ENCODE measurements around the gene PEX16. TPM values are rescaled to one million over a fixed set of nuclear protein-coding genes. Genes with fewer than 3 reads are reported as not detected.
A peak's percentile ranks its signal among the peaks of the same experiment; 100 is the strongest.

The PEX16 gene
- polyA plus RNA-seq, 4 donors: 10.8 to 19.0 (median 15.2) TPM

DNA sequence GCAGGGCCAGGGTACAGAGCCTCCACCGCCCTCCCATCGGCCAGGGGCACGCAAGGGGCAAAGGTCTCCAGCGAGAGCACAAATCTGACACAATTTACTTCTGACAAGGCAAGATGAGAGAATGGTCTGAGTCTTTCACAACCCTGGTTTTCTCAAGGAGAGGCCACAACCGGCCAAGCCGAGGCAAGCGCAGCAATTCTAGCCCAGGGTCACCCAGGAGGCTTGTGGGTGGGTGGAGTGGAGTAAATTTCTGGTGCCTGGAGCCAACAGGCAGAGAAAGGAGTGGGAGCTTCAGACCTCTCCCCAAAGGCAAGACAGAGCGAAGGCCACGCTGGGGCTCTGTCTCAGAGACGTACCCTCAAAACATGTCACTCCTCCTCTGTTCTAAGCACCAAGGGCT is 14.1 kb upstream of the PEX16 start:
- no peak for DNase-seq (ENCODE audit: low read depth in 4 of 4, low spot score in 3 of 4)

DNA sequence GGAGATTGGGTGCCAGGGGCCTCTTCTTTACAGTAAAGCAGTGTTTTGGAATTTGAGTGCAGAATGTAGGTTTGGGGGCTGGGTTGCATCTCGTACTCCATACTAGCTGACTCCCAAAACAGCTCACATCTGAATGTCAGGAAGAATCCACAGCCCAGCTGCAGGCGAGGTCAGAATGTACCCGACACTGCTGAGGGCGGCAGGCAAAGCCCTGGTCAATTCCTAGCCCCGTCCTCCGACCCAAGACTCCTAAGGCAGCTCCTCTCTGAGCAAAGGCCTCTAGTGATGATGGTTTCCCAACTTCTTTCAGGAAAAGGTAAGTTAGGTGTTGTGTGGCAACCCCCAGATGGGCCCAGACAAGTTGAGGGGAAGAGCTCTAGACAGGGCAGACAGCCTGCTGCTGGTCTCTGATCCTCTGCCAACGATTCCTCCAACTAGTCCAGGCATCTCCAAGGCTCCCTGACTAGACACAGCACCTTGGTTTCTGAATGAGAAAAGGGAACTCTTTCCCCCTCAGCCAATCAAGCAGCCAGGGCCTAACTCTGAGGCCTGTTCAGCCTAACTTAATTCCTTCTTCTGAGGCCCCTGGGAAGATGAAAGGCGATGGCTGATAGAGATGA is 13.4 kb upstream of the PEX16 start:
- no peak for DNase-seq (ENCODE audit: low read depth in 4 of 4, low spot score in 3 of 4)

DNA sequence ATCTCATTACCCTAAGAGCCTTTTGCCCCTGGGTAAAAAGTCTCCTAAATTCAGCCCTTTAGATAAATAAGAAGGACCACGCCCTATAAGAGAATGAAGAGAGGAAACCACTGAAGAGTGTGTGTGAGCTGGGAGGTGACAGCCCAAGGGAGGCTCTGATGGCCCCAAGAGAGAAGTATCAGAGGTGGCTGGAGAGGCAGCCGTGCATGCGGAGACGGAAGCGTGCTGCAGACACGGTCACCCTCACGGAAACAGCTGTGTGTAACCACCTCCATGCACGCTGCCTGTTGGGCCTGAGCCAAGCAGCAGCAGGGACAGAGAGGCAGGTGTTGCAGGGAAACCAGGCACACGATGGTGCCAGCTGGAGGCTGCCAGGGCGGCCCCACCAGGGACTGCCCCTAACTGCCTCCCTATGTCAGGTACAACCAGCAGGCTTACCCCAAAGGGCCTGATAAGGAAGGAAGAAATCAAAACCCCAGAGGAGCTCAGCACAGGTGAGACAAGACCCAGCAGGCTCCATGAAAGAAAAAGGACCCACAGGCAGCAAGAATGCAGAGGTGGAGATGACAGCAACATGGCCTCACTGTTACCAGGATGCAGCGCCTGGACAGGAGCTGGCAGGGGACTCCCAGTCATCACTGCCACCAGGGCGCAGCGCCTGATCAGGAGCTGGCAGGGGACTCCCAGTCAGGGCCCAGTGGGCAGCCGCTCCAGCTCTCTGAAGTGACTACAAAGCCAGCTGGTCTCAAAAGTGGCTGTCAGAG is 12.5 kb upstream of the PEX16 start:
- no peak for DNase-seq (ENCODE audit: low read depth in 4 of 4, low spot score in 3 of 4)

DNA sequence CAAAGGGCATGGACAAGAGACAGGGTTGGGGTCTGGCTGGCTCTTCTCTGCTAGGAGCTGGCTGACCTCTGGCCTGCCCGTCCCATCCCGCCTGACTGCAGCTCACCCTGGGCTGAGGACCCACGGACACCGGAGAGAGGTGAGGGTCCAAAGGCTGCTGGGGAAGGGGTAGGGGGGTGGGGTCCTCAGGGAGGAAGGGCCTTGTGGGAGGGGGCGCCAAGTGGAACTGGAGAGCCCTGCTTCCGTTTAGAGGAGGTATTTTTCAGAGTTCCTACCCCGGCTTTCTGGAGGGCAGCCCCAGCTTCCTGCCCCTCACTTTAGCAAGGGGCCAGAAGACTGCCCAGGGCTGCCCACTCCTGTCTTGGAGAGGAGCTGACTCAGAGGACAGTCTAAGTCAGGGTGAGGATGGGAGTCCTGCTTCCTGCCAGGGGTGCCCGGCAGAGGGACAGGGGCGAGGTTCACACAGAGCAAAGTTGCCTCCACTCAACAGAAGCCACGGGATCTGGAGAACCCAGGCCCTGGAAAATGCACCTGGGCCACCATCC is 11.9 kb upstream of the PEX16 start:
- DNase-seq (ENCODE audit: low read depth in 4 of 4, low spot score in 3 of 4): no peak

DNA sequence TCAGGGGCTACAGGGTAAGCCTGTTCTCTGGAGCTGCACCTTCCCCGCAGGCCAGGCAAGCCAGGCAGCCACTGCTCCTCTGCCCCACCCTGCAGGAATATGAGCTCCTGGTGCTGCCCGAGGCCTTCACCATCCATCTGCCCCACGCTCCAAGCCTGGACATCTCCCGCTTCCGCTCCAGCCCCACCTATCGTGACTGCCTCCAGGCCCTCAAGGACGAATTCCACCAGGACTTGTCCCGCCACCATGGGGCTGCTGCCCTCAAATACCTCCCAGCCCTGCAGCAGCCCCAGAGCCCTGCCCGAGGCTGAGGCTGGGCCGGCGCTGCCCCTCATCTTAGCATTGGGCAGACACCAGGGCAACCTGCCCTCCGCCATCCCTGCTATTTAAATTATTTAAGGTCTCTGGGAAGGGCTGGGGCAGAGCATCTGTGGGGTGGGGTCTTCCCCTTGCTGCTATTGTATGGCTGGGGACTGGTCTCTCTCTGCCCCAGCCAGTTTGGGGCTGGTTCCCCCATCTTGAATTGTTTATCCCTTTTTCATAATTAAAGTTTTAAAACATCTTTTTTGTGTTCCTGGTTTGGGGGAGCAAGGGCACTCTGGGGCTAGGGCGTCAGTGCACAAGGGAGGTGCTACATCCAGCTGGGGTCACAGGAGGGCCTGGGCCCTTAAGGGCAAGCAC is 11.0 kb upstream of the PEX16 start:
- DNase-seq (ENCODE audit: low read depth in 4 of 4, low spot score in 3 of 4): no peak

DNA sequence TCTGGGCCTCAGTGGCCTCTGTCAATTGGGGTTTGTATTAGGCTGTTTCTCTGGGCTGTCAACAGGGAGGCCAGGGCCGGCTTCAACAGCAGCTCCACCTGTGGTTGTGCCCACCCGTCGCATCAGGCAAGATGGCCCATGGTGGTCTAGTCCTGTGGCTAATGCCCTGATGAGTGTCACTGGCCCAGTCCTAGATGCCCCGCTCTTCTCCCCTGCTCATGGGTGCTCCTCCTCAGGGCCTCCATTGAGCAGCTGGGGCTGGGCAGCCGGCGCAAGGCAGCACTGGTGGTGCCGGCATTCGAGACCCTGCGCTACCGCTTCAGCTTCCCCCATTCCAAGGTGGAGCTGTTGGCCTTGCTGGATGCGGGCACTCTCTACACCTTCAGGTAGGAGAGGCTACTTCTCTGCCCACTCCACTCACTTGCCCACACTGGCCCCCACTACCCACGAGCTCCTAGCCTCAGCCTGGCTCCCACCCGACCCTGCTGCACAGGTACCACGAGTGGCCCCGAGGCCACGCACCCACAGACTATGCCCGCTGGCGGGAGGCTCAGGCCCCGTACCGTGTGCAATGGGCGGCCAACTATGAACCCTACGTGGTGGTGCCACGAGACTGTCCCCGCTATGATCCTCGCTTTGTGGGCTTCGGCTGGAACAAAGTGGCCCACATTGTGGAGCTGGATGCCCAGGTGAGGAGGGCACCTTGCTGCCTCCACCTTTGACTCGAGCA is 10.2 kb upstream of the PEX16 start:
- DNase-seq (ENCODE audit: low read depth in 4 of 4, low spot score in 3 of 4): no peak

DNA sequence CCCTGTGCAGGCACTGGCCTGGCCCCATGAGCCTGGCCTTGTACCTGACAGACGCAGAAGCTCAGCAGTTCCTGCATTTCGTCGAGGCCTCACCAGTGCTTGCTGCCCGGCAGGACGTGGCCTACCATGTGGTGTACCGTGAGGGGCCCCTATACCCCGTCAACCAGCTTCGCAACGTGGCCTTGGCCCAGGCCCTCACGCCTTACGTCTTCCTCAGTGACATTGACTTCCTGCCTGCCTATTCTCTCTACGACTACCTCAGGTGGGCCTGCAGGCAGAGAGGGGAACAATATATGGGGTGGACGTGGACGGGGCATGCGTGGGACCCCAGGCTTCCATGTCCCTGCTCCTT is 9.6 kb upstream of the PEX16 start:
- no peak for DNase-seq (ENCODE audit: low read depth in 4 of 4, low spot score in 3 of 4)

DNA sequence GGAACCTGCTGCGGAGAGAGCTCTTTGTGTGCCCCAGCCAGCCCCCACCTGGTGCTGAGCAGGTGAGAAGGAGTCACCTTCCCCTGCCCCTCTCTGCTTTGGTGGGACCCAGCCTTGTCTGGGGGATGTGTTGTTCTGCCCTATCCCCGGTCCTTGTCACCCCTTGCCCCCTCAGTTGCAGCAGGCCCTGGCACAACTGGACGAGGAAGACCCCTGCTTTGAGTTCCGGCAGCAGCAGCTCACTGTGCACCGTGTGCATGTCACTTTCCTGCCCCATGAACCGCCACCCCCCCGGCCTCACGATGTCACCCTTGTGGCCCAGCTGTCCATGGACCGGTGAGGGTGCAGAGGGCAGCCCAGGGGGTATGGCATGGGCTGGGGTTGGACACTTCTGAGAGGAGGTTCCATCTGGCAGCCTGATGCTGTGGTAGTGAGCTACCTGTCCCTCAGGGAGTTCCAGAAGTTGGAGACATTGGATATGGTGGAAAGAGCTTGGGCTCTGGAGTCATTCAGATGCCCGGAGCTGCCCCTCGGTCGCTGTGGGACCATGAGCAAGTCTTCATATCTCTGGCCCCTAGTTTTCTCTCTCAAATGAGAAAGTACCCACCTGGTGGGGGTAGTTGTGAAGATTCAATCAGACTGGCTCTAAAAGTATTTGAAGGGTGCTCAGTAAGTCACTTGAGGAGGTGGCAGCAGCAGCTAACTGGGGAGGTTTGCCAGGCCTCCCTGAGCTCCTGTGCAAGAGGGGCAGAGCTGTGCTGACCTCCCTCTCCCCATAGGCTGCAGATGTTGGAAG is 9.1 kb upstream of the PEX16 start:
- DNase-seq (ENCODE audit: low read depth in 4 of 4, low spot score in 3 of 4): no peak

DNA sequence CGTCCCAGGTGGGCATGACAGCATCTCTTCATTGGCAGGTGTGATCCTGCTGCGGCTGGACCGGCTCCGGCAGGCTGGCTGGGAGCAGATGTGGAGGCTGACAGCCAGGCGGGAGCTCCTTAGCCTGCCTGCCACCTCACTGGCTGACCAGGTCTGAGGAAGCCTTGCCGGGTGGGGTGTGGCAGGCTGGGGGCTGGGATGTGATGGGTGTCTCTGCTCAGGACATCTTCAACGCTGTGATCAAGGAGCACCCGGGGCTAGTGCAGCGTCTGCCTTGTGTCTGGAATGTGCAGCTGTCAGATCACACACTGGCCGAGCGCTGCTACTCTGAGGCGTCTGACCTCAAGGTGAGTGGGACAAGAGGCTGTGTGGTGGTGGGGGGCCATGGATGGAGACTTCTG is 8.3 kb upstream of the PEX16 start:
- no peak for DNase-seq (ENCODE audit: low read depth in 4 of 4, low spot score in 3 of 4)

DNA sequence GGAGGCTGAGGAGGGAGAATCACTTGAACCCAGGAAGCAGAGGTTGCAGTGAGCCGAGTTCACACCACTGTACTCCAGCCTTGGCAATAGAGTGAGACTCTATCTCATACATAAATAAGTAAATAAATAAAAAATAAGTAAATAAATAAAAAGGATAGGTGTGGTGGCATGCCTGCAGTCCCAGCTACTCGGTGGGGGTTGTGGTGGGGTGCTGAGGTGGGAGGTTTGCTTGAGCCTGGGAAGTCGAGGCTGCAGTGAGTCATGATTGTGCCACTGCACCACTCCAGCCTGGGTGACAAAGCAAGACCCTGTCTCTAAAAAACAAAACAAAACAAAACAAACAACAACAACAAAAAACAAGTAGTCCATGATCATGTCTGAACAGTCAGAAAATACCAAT is 7.9 kb upstream of the PEX16 start:
- no peak for DNase-seq (ENCODE audit: low read depth in 4 of 4, low spot score in 3 of 4)

DNA sequence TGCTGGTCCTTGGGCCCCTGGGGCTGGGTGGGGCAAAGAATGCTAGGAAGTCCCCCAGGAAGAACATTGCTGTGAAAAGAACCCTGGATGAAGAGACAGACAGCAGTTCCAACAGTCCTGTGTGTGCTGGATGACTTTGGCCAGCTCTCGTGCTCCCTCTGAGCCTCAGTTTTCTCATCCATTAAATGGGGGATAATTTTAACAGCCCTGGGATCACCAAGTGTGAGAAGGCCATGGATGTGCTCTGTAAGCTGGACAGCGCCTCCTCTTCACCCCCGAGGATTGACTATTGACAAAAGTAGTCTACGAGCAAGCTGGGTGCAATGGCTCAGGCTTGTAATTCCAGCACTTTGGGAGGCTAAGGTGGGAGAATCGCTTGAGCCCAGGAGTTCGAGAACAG is 7.2 kb upstream of the PEX16 start:
- DNase-seq (ENCODE audit: low read depth in 4 of 4, low spot score in 3 of 4): no peak

DNA sequence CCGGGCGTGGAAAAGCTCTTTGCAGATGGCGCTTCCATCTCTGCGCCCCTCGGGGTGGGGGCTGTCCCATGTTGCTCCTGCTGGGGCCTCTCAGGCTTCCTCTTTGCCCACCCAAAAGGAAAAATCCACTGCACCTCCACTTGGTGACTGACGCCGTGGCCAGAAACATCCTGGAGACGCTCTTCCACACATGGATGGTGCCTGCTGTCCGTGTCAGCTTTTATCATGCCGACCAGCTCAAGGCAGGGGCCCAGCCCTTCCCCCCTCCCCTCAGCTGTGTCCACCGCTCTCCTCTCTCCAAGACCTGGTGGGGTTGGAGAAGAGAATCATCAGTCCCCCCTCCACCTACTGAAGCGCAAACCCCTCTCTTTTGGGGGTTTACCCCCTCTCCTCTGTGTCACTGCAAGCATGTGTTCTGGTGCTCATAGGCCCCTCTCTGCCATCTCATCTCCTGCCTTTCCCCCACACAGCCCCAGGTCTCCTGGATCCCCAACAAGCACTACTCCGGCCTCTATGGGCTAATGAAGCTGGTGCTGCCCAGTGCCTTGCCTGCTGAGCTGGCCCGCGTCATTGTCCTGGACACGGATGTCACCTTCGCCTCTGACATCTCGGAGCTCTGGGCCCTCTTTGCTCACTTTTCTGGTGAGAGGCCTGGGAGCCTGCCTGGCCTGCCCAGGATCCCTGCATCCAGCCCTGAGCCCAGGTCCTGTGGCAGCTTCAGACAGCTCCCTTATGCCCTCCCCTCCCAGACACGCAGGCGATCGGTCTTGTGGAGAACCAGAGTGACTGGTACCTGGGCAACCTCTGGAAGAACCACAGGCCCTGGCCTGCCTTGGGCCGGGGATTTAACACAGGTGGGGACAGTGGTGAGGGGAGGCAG is 6.6 kb upstream of the PEX16 start:
- no peak for DNase-seq (ENCODE audit: low read depth in 4 of 4, low spot score in 3 of 4)

DNA sequence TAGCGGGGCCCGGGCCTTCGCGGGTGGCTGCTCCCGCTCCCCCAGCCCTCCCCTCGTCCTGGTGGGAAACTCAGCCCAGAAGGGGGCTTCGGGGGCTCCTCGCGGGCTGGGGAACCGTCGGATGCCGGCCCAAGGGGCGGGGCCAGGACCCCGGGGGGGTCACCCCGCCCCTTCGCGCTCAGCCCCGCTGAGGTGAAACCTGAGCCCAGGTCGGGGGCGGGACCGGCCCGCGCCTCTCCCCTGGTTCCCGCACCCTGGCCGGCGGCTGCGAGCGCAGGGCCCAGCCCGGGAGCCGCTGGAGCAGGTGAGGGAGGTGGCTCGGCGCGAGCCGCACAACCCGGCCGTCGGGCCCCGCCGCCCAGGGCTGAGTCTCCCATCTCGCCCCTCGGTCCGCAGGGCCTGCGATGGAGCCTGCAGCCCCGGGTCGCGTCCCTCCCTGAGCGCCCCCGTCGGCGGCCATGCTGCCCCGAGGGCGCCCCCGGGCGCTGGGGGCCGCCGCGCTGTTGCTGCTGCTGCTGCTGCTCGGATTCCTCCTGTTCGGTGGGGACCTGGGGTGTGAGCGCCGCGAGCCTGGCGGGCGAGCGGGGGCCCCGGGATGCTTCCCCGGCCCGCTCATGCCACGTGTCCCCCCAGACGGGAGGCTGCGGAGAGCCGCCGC is 4.9 kb upstream of the PEX16 start, which contains the start of gene LARGE2:
LARGE2 (plus strand) TSS at position 232 of the 658 bp plus-strand sequence; CDS start at position 459, 227 bp downstream.
- DNase-seq (ENCODE audit: low read depth in 4 of 4, low spot score in 3 of 4): no peak

DNA sequence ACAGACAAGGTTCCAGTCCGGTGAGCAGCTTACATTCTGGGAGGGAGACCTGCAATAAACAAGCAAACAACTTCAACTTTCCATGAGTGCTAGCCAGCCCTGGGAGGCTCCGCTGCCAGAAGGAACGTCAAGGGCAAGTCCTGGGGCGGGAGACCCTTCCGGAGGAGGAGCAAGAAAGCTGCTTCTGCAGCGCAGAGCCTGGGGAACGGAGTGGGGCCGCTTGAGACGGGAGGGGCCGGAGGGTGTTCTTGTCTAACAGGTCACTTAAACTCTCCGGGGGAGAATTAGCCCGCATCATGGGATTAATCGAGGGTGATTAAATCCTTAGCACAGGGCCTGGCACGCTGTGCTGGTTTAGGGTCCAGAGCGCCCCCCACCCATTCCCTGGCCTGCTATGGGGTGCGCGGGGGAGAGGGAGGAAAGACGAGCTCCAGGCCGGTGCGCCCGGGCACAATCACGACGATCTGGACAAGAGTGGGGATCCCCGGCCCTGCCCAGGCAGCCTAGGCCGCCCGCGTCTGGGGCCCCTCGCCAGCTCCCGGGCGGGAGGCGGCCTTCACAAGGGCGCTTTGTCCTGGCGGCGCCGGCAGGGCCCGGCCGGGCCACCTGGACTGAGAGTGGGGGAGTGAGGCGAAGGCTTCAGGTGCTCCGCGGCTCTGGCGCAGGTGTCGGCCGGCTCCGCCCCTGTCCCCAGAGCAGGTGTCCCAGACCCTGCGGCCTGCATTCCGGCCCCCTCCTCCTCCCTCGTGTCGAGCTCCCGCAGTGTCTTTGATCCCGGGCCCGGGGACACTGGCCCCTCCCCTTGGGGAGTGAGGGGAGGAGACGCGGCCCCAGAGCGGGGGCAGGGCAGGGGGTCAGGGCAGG is 4.1 kb upstream of the PEX16 start:
- DNase-seq (ENCODE audit: low read depth in 4 of 4, low spot score in 3 of 4): peak in 1 of 4 donors; percentile 45

DNA sequence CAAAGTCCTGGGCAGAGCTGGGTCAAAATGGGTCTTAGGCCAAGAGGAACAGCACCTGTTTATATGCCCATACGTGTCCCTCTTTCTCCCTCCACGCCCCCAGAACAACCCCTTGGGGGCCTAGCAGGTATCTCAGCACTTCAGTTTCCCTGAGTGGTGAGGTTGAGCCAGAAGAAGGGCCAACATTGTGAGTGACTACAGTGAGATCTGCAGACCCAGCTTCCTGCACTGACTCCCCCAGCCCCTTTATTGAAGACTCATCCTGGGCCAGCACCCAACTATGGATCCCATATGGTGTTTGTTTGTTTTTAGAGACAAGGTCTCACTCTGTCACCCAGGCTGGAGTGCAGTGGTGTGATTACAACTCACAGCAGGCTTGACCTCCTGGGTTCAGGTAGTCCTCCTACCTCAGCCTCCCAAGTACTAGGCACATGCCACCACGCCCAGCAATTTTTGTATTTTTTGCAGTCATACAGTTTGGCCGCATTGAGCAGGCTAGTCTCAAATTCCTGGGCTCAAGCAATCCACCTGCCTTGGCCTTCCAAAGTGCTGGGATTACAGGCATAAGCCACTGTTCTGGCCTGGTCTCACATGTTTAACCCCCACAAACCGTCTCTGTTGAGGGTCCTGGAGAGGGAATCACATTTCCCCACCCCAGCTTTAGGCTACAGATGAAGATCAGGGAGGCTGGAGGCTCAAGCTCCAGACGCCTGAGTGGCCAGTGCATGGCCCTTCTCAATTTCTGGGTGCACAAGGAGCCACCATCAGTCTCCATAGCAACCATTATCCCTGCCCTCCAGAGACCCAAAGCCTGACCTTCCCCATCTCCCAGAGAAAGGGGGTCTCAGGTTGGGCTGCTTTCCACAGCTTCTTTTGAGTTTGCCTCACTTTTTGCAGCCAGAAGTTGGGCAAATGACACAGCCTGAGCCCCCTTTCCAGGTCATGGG is 3.1 kb upstream of the PEX16 start:
- no peak for DNase-seq (ENCODE audit: low read depth in 4 of 4, low spot score in 3 of 4)

DNA sequence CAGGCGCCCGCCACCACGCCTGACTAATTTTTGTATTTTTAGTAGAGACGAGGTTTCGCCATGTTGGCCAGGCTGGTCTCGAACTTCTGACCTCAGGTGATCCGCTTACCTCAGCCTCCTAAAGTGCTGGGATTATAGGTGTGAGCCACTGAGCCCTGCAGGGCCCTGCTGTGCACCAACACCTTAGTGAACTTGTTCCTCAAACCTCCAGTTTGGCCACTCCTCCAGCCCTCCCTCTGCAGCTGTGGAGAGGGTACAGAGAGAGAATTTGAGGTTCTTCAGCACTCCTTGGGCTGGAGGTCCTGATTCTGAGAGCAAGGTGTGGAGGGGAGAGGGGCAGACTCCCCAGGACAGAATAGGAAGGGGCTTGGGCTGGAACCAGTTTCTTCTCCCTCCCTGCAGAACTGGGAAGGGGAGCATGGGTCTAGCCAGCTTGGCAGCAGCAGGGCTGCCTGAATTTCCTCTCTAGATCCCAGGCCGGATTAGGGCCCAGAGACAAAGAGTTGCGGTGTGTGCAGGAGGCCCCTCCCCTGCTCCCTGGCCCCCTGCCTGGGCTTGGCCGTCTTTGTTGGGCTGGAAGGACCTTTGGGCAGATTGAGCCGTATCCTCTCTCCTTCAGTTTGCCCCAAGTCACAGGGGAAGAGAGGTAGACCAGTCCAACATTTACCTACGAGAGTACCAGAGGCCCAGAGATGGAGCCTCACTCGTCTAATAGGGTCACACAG is 2.3 kb upstream of the PEX16 start:
- no peak for DNase-seq (ENCODE audit: low read depth in 4 of 4, low spot score in 3 of 4)
